Duodenal mucosa (tissue), 2 donors: ENCODE results near the gene SFRP2.
A peak's percentile ranks its signal among the peaks of the same experiment; 100 is the strongest.

ENCODE experiments used
- H3K27ac ChIP-seq: one replicate; pipeline ENCODE4 v1.7.0; 2013; ENCODE audit warnings: low read depth, low read length
- H3K27me3 ChIP-seq, 2 donors: one replicate each; pipeline ENCODE4 v1.7.0; 2013; ENCODE audit warnings: low read length in 2 of 2, control low read depth in 1 of 2; ENCODE audit not compliant: insufficient read depth in 2 of 2, control insufficient read depth in 1 of 2
- H3K36me3 ChIP-seq, 2 donors: one replicate each; pipeline ENCODE4 v1.7.0; 2013; ENCODE audit warnings: low read length in 2 of 2, control low read depth in 1 of 2; ENCODE audit not compliant: insufficient read depth in 2 of 2, control insufficient read depth in 1 of 2
- H3K4me1 ChIP-seq, 2 donors: one replicate each; pipeline ENCODE4 v1.7.0; 2013; ENCODE audit warnings: low read length in 2 of 2, control low read depth in 1 of 2; ENCODE audit not compliant: insufficient read depth in 2 of 2, control insufficient read depth in 1 of 2
- H3K4me3 ChIP-seq, 2 donors: one replicate each; pipeline ENCODE4 v1.7.0; 2013; ENCODE audit warnings: low read length in 2 of 2, low read depth in 1 of 2
- H3K9ac ChIP-seq, 2 donors: one replicate each; pipeline ENCODE4 v1.7.0; 2013; ENCODE audit warnings: low read length in 2 of 2, low read depth in 1 of 2
- H3K9me3 ChIP-seq, 2 donors: one replicate each; pipeline ENCODE4 v1.7.0; 2013; ENCODE audit warnings: low read length in 2 of 2, control low read depth in 1 of 2; ENCODE audit not compliant: control insufficient read depth in 1 of 2

The SFRP2 gene

DNA sequence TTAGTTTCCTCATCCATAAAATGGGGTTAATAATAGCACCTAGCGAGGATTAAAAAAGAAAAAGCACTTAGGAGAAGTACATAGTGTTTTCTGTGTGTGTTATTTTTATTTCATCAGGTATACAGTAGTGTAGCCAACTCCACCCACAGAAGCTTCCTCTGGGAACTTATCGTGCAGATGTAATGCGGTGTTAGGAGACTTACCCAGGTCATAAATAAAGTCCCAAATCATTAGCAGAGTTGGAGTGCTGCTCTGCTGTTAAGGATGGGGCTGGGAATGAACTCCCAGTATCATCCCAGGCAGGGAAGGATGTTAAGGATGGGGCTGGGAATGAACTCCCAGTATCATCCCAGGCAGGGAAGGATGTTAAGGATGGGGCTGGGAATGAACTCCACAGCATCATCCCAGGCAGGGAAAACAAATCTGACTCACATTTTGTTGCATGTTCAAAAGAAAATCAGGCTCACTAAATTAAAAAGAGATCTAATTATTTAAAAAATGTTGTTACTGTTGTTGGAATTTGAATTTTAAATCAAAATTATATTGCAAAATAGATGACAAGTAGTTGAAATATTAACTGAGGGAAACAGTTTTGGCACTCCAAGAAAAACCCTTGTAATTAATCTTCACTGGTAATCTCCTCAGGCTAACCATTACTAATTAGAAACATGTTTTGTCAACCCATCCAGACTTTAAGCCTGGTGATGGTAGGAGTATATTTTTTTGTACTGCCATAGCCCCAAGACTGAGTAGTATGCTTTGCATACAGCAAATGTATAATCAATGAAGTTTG, 10.2 kb upstream of the SFRP2 start:
- Histone ChIP-seq H3K4me3 (no peak overlapping the region), H3K4me1 (no peaks in the 10 kb centered on the region), H3K27me3 (peaks cover 2 to 7% of the 10 kb centered on the region in 2 donors), H3K9me3 (no peaks in the 10 kb centered on the region), H3K36me3 (no peaks in the 10 kb centered on the region), H3K9ac (no peak overlapping the region), H3K27ac (no peak overlapping the region)

DNA sequence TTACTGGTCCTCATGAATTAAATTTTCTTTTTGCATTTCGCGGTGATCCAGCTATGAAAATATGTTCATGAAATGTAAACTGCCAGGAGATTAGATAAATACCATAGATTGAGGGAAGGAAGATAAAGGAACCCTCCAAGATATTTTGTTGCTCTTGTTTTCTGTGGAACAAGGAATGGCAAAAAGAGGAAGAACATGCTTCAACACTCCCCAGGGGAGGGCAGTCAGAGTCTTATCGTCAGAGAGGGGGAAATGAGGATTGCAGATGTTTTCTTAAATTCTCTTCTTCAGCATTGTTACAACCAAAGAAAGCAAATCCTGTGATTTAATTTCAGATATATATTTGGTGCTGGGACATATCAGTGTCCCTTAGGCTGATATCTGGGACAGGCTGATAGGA, 9.5 kb upstream of the SFRP2 start:
- Histone ChIP-seq H3K4me1 (no peaks in the 10 kb centered on the region), H3K9ac (no peak overlapping the region), H3K4me3 (no peak overlapping the region), H3K36me3 (no peaks in the 10 kb centered on the region), H3K27ac (no peak overlapping the region), H3K9me3 (no peaks in the 10 kb centered on the region), H3K27me3 (peaks cover 2 to 7% of the 10 kb centered on the region in 2 donors)

DNA sequence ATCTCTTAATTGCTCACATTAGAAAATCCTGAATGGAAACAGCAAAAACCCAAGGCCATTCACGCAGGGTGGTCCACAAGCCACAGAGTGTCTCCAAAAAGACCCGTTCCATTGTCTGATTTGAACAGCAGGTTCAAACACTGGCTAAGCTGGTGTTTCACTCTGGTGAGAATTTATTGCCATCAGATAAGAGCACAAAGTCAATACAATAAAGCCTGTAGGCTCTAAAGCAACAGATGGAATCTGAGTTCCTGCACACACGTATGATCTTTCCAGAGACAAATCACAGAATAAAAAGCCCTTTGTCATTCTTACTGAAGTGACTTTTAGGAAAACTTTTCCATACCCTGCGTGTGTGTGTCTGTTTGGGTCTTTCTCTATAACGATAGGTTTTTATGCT, 5.1 kb upstream of the SFRP2 start:
- H3K4me3 ChIP-seq = no peak overlapping the region
- no peak overlapping the region for H3K27ac ChIP-seq
- no peak overlapping the region for H3K9ac ChIP-seq
- no peaks in the 10 kb centered on the region for H3K9me3 ChIP-seq
- peaks cover 44 to 49% of the 10 kb centered on the region in 2 donors for H3K27me3 ChIP-seq
- peaks cover 9 to 13% of the 10 kb centered on the region in 2 donors for H3K4me1 ChIP-seq
- H3K36me3 ChIP-seq = no peaks in the 10 kb centered on the region

DNA sequence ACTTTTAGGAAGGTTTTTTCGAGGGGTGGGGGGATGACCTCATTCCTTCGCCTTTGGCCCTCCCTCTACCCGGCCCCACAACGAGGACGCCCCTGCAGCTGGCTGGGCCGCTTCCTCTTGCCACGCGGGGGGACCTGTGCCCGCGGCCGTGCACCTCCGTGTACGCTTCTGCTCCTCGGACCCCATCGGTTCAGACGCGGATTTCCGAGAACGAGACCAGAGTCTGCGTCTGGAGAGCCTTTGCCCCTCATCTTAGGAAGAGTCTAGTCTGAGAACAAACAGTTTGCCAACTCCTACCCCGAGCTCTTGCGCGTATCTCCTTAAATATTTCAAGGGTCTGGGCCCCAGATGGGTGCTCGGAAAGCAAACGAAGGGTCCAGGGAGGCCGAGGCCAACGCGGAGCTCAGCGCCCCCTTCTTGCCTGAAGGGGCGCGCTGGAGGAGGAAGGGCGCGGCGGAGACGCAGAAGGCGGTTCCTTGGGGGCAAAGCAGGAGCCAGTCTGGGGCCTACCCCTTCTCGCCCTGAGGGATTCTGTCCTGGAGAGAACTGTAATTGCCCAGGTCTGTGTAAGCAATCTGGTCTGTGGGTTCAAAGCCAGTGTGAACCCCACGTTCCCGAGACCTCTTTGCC, 3.9 kb upstream of the SFRP2 start:
- Histone ChIP-seq H3K27ac (no peak overlapping the region), H3K9me3 (no peaks in the 10 kb centered on the region), H3K4me3 (peak overlapping the region; percentile 25 to 51), H3K9ac (no peak overlapping the region), H3K36me3 (no peaks in the 10 kb centered on the region), H3K27me3 (peaks cover 52 to 55% of the 10 kb centered on the region in 2 donors), H3K4me1 (peaks cover 13 to 14% of the 10 kb centered on the region in 2 donors)

DNA sequence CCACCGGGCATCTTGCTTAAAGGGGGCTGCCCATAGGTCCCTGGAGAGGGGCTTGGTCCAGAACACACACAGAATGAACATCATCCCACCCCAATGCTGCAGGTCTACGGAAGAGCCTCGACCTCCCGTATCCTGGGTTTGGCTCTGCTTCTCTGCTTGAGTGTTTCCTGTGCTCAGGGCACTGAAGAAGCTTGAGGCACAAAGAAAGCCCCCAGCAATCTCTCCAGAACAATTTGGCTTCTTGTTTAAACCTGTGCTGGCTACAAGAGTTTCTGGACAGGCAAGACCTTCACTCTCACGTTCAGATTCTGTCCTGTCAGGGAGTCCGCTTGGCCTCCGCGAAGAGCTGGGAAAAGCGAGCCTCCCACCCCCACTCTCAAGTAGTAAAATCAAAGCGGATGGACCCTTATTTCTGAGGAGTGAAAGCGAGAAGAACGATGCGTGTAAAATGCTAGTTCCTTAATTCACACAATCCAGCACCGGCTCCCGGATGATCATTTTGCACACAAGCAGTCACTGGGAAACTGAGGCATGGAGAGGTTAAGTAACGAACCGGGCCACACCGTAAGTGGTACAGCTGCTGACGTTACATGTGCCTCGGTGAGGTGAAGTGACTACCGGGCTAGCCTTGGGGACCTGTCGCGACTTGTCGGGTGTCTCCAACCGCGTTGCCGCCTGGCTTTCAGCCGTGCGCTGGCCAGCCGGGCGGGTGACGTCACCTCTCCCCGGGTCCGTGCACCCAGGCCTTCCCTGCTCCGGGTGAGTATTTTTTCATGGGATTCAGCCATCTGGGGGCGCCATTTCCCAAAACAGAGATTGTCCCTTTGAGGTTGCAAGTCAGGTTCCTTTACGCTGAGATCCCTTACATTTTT, 3.1 kb upstream of the SFRP2 start:
- no peaks in the 10 kb centered on the region for H3K9me3 ChIP-seq
- H3K36me3 ChIP-seq = no peaks in the 10 kb centered on the region
- no peak overlapping the region for H3K9ac ChIP-seq
- H3K27me3 ChIP-seq = peaks cover 59 to 62% of the 10 kb centered on the region in 2 donors
- H3K4me3 ChIP-seq = peak overlapping the region; percentile 25 to 51
- H3K27ac ChIP-seq = no peak overlapping the region
- peaks cover 13 to 14% of the 10 kb centered on the region in 2 donors for H3K4me1 ChIP-seq

DNA sequence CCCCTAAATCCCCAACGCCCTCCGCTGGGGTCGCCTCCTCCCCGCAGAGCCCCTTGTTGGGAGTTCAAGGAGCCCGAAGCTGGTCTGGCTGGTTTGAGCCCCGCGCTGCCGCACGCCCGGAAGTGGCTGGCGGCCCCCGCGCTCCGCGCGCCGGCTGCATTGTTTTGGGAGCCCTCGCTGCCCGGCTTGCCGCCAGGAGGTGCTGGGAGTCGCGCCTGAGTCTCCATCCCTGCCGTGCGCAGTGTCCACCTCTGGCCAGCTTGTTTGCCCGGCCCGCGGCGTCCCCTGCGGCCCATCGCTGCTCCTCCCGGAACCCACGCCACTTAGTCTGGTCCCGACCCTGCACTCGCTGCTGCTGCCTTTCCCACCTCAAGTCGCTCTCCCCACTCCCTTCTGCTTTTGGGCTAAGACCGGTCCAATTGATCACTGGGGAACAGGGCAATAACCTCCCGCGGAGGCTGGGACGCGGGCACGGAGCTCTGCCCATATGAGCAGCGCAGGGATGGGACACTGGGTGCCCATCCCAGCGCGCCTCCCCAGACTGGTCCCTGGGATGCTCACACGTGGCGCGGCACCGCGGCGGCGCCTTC, 2.2 kb upstream of the SFRP2 start:
- Histone ChIP-seq H3K27ac (no peak overlapping the region), H3K9ac (no peak overlapping the region), H3K4me3 (peak overlapping the region in 1 of 2 donors; percentile 28), H3K36me3 (no peaks in the 10 kb centered on the region), H3K4me1 (peaks cover 13 to 14% of the 10 kb centered on the region in 2 donors), H3K9me3 (no peaks in the 10 kb centered on the region), H3K27me3 (peaks cover 68 to 70% of the 10 kb centered on the region in 2 donors)

DNA sequence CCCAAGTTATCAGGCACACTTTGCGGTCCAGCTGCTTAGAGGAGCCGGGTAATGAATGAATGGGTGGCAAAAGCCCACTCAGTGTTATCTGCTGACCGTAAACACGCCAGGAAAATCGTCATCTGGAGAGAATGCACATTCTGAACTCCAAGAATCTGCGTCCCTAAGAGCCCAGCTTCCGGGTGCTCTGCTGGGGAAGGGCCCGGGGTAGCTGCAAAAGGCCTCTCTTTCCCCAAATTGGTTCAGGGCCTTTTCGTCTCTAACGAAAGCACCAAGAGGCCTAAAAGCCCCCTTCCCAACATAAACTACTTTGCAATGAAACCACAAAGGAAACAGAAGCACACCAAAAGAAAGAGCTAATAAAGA, 1.6 kb upstream of the SFRP2 start:
- Histone ChIP-seq H3K4me3 (no peak overlapping the region), H3K27me3 (peaks cover 70 to 74% of the 10 kb centered on the region in 2 donors), H3K9ac (no peak overlapping the region), H3K9me3 (no peaks in the 10 kb centered on the region), H3K4me1 (peaks cover 13 to 14% of the 10 kb centered on the region in 2 donors), H3K36me3 (no peaks in the 10 kb centered on the region), H3K27ac (no peak overlapping the region)

DNA sequence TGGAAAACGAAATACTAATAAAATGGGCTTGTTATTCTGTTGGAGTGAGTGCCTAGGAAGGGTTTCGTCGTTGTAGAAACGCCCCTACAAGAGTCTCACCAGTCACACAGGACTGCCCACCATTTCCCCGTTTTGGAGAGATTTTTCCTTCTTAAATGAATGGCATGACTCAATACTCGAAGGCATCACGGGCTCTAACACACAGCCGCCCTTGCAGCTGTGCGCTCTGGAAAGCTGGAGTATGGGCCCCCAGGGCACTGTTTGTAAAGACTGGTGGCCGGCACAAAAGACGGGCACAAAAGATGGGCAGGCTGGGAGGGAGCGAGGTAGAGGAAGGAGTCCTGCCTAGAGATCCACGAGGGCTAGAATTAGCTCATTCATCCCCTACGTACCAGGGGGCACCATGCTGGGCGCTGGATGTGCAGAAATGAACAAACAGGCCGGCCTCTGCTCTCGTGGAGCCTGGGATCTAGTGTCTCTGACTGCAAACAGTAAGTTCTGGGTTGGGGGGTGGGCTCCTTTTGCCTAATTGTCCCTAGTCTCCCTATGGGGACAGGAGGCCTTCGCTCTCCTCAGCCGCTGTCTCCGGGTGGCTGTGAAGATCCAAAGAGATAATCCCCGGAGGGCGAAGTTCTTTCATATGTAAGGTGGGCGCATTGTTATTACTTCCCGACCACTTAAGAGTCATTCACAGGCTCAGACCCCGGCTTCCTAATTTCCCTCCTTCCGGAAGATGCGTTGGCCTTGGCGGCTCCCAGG, 1.0 kb upstream of the SFRP2 start:
- Histone ChIP-seq H3K27me3 (peaks cover 72 to 78% of the 10 kb centered on the region in 2 donors), H3K4me3 (no peak overlapping the region)

DNA sequence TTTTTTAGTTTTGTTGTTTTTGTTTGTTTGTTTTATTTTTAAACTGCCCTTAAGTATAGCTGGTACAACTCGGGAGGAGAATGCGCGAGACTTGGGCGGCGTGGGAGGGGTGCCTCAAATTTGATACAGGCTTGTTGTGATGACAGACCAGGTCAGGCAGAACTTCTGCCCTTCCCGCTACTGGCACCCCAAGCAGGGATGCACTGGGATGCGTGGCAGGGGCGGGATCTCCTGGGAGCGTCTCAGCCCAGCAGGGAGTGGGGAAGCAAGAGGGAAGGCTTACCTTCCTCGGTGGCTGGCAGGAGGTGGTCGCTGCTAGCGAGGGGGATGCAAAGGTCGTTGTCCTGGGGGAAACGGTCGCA, 851 bp downstream of the SFRP2 start:
- Histone ChIP-seq H3K9ac (no peak overlapping the region), H3K27me3 (peaks cover 73 to 83% of the 10 kb centered on the region in 2 donors), H3K27ac (no peak overlapping the region), H3K9me3 (no peaks in the 10 kb centered on the region), H3K4me1 (peaks cover 10 to 14% of the 10 kb centered on the region in 2 donors), H3K4me3 (peak overlapping the region; percentile 12 to 16), H3K36me3 (no peaks in the 10 kb centered on the region)

More for the DNA sequence above, 1.0 kb upstream of the SFRP2 start:
- Histone ChIP-seq H3K36me3 (no peaks in the 10 kb centered on the region), H3K9ac (no peak overlapping the region), H3K4me1 (peaks cover 13 to 14% of the 10 kb centered on the region in 2 donors), H3K27ac (no peak overlapping the region), H3K9me3 (no peaks in the 10 kb centered on the region)
